ENCODE data around the gene SNUPN. TPM values are rescaled to one million over a fixed set of nuclear protein-coding genes. Genes with fewer than 3 reads are reported as not detected.

SNUPN gene
- total and polyA plus RNA-seq, 2 of the 4 experiments (the other 2 are of a cell fraction): 23.8 to 24.1 TPM

DNA sequence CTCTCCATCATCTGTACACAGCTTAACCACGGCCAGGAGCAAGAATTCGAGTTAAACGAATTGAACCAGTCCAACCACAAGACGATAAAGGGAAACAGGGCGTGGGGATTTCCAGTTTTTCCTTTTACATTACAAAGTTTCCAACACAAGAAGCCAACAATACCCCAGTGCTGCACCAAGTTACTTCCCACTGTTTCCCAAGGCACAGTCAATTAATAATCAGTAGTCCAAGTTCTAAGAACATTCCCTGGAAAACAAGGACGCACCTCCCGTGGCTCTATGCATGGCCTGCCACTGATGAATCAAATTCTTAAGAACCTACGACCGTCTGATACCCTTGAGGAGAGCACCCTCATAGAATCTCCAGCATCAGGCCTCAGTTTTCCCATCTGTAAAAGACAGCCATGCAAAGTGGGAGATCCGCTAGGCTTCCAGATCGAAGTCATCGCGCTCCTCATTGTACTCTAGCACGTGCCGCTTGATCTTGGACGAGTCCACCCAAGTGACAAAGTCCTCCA is 13.7 kb upstream of the SNUPN start:
- BruUV-seq (replicated peaks): TSS peak; percentile 59
- POLR2A ChIA-PET (ENCODE audit: unreplicated experiment): interaction anchor here (0.6 to 1.3 kb wide), 3 partner anchors 8 to 45 kb away, joined by 4 to 6 read pairs (median 5); partner anchors contain the start of gene SNUPN
- TF ChIP-seq CTCF (conservative IDR thresholded peaks at IDR 0.05; ENCODE audit: low read depth, low read length): no peak
- no peak for TF ChIP-seq RAD21 (IDR thresholded peaks at IDR 0.05; ENCODE audit: low read length)
- TF ChIP-seq ELK1 (IDR thresholded peaks at IDR 0.05; ENCODE audit: borderline replicate concordance, low read depth, low read length): no peak
- no peak for TF ChIP-seq MXI1 (IDR thresholded peaks at IDR 0.05; ENCODE audit: borderline replicate concordance, low read depth, low read length)
- no peak for TF ChIP-seq MAZ (IDR thresholded peaks at IDR 0.05; ENCODE audit: borderline replicate concordance, low read depth, low read length)
- no peak for TF ChIP-seq CEBPB (IDR thresholded peaks at IDR 0.05; ENCODE audit: low read depth, low read length)
- TF ChIP-seq, protein P1, sequence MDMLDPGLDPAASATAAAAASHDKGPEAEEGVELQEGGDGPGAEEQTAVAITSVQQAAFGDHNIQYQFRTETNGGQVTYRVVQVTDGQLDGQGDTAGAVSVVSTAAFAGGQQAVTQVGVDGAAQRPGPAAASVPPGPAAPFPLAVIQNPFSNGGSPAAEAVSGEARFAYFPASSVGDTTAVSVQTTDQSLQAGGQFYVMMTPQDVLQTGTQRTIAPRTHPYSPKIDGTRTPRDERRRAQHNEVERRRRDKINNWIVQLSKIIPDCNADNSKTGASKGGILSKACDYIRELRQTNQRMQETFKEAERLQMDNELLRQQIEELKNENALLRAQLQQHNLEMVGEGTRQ (IDR thresholded peaks at IDR 0.05; ENCODE audit: low read depth, low read length): no peak
- TF ChIP-seq RCOR1 (IDR thresholded peaks at IDR 0.05; ENCODE audit: insufficient replicate concordance, low read length): no peak
- TF ChIP-seq BHLHE40 (IDR thresholded peaks at IDR 0.05; ENCODE audit: low read depth, low read length): peak; percentile 82
- Histone ChIP-seq H2BK15ac (ENCODE audit: low read depth, low read length) (no peak overlapping the region), H3K4ac (ENCODE audit: low read depth, low read length) (peak overlapping the region; percentile 97), H3K9ac (ENCODE audit: low read depth, low read length) (peak overlapping the region; percentile 93), H2BK20ac (ENCODE audit: low read depth, low read length) (no peak overlapping the region), H3K4me1 (ENCODE audit: control insufficient read depth, insufficient read depth, low read length) (peaks cover 4% of the 10 kb centered on the region; the same call in 1 of the 2 replicates), H3K9me3 (ENCODE audit: control insufficient read depth, insufficient read depth, low read length) (no peaks in the 10 kb centered on the region), H4K5ac (ENCODE audit: low read depth, low read length) (peak overlapping the region; percentile 77), H3K56ac (ENCODE audit: extremely low read depth, insufficient read depth, low read length) (peak overlapping the region; percentile 55; the same call in 1 of the 2 replicates), H3K27me3 (ENCODE audit: control insufficient read depth, insufficient read depth, low read length) (no peaks in the 10 kb centered on the region), H3K14ac (replicated peaks; ENCODE audit: low read depth, low read length) (peak overlapping the region; percentile 91), H3K18ac (ENCODE audit: low read depth, low read length) (peak overlapping the region; percentile 17; the same call in 1 of the 2 replicates), H2BK120ac (ENCODE audit: low read depth, low read length) (peak overlapping the region; percentile 12; the same call in 1 of the 2 replicates), H3K23ac (ENCODE audit: low read depth, low read length) (peak overlapping the region; percentile 96), H2AK5ac (ENCODE audit: low read depth, low read length) (peak overlapping the region; percentile 94), H3K4me3 (ENCODE audit: insufficient read depth, low read depth, low read length) (peak overlapping the region; percentile 77), H3K9me1 (ENCODE audit: insufficient read depth, low read length) (0 out of 2 replicates have a peak, but pooled peaks cover 4% of the 10 kb centered on the region), H2AK9ac (replicated peaks; ENCODE audit: low read depth, low read length, poor library complexity) (peak overlapping the region; percentile 99), H2AFZ (replicated peaks; ENCODE audit: low read length, poor library complexity) (peak overlapping the region; percentile 97), H2BK5ac (ENCODE audit: low read depth, low read length, poor library complexity, severe bottlenecking) (peak overlapping the region; percentile 93), H4K91ac (ENCODE audit: insufficient read depth, low read depth, low read length) (peak overlapping the region; percentile 93), H3K27ac (ENCODE audit: insufficient read depth, low read length) (peak overlapping the region; percentile 92), H4K8ac (ENCODE audit: low read depth in 2 of 2, low read length in 2 of 2) (peak overlapping the region; percentile 91 to 98), H3K4me2 (ENCODE audit: low read depth, low read length) (peak overlapping the region; percentile 98), H3K36me3 (ENCODE audit: control insufficient read depth, insufficient read depth, low read length) (no peaks in the 10 kb centered on the region), H3K79me1 (ENCODE audit: low read depth in 1 of 2, low read length in 2 of 2) (peaks cover 13 to 45% of the 10 kb centered on the region in 2 experiments), H4K20me1 (ENCODE audit: insufficient read depth, low read length) (peaks cover 24% of the 10 kb centered on the region)
- WGBS, 2 experiments (ENCODE audit: extremely low coverage in 2 of 2, insufficient read length in 1 of 2): 2% methylated on average over 10 of the region's 16 CpGs; no CpG with 5 or more reads in 1 of the 2 experiments
- ATAC-seq (ENCODE audit: low read depth) (no peak), DNase-seq (no peak)
- intact Hi-C loops (cut with micrococcal nuclease) (loop anchor here (2.0 to 5.0 kb wide), 3 partner anchors 22 to 187 kb away; partner anchors contain the start of gene SIN3A), in situ Hi-C loops (cut with MboI; ENCODE audit: low sequenced_read_pairs) (loop anchor here (5.0 kb wide), 1 partner anchor 43 kb away; no protein-coding TSS in a partner anchor), dilution Hi-C loops (cut with HindIII; ENCODE audit: low sequenced_read_pairs, unreplicated experiment) (no loop called here)
- CTCF ChIA-PET: interaction anchor here (0.8 to 1.5 kb wide), 3 partner anchors 14 to 45 kb away, joined by 3 to 7 read pairs (median 4); partner anchors contain the start of gene SNUPN
